Pancreas (tissue), 10 donors: ENCODE measurements around the gene IP6K1. TPM values are rescaled to one million over a fixed set of nuclear protein-coding genes. Genes with fewer than 3 reads are reported as not detected.

Source experiments
- ATAC-seq, 4 donors: fragments of 200-7000 bp; cut with Tn5 transposase; one replicate each; pipeline versions ENCODE4 v1.8.0 to v1.9.1; 2020; ENCODE audit warnings: mild to moderate bottlenecking in 4 of 4, moderate library complexity in 4 of 4
- DNase-seq, 6 donors: peaks; one replicate each; pipeline ENCODE4 v3.0.0-alpha.2; 2020
- FAIRE-seq: peaks from 2 replicates; lab custom pipeline; 2012; peaks lifted over from hg19 to GRCh38; lab: Jason Lieb, UNC
- H3K27ac ChIP-seq, 4 donors: fragments of 200-600 bp; sonication (generic); 1 replicate in 3 of 4; 2 replicates in 1 of 4; pipeline versions ENCODE4 v1.5.0 to v1.8.0; 2020
- H3K27me3 ChIP-seq, 4 donors: fragments of 200-600 bp; one replicate each; pipeline ENCODE4 v1.8.0; 2021
- H3K36me3 ChIP-seq, 3 donors: fragments of 200-600 bp; sonication (generic) in 1 of 3; one replicate each; pipeline versions ENCODE4 v1.5.0 to v1.8.0; 2020 to 2021
- H3K4me1 ChIP-seq, 3 donors: fragments of 200-600 bp; one replicate each; pipeline ENCODE4 v1.8.0; 2021
- H3K4me3 ChIP-seq, 4 donors: fragments of 200-600 bp; sonication (generic) in 2 of 4; one replicate each; pipeline versions ENCODE4 v1.5.0 to v1.8.0; 2020 to 2021
- H3K9me3 ChIP-seq, 4 donors: fragments of 200-600 bp; one replicate each; pipeline ENCODE4 v1.8.0; 2021
- WGBS, 2 donors: extraction: QIAGEN DNeasy Blood & Tissue Kit; methylation state at CpG; one replicate each; pipeline ENCODE4 v1.1.7; 2013; 5-methylcytosine and 5-hydroxymethylcytosine counted together
- intact Hi-C, 3 donors: fragments of 100-400 bp; cut with DNase I; formaldehyde crosslinking; loops; one replicate each; pipeline versions ENCODE4 v1.11.1 to v1.14.2; 2022
- polyA plus RNA-seq, 2 donors: library from polyadenylated mRNA; stranded (reverse); fragments of 200-250 nt; gene quantifications; one replicate each; pipeline ENCODE4 v1.2.3, GENCODE V29; 2013
- total RNA-seq, 6 donors: library from RNA; stranded (reverse); fragmentation: NEBNext Ultra II Directional in 4 of 6; extraction: Animal tissue kit (Norgen Biotek cat#: 25700) in 4 of 6; gene quantifications; one replicate each; pipeline versions ENCODE4 v1.2.1 to v1.2.4, GENCODE V29; 2021 to 2023
- TF ChIP-seq, protein P1 (sequence below), 4 donors: fragments of 200-600 bp; sonication (generic) in 3 of 4; IDR thresholded peaks; one replicate each; pipeline versions ENCODE4 v1.5.0 to v1.8.0; 2021; ENCODE audit warnings: antibody characterized with exemption in 4 of 4
- donor health status: healthy with polysubstance abuse.
- donor health status: DM: no; HTN: no; CAD: no; lungs with moderate emphysema.
- donor health status: DM: no; HTN: no; CAD: no.
- donor health status: control.
- donor health status: control.
- donor health status: Bipolar disorder and iron deficiency.
- donor health status: DM: yes; HTN: yes; CAD: no.
- donor health status: DM: no; HTN: no; CAD: no.
- donor health status: DM: no; HTN: no; CAD: no.
- donor health status: DM: yes; HTN: yes; CAD: no.

Gene IP6K1
- total and polyA plus RNA-seq, 8 donors: 11.2 to 28.5 (median 15.2) TPM

DNA sequence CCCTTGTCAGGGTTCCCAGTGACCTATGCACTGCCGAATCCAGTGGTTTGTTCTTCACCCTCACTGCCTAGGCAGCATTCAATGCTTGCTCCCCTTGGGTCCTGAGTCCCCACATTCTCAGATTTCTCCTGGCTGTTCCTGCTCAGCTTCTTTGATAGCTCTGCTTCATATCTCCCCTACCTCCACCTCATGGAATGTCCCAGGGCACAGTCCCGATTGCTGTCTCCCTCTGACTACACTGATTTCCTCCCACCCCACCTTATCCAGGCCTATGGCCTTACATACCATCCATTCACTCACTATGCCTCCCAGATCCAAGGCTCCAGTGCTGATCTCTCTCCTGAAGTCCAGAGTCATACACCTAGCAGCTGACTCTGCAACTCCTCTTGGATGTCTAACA lies 14.8 kb upstream of the IP6K1 start:
- FAIRE-seq: no peak
- Histone ChIP-seq H3K4me1 (peaks cover 0 to 19% (median 16%) of the 10 kb centered on the region in 3 donors), H3K27ac (no peak overlapping the region), H3K9me3 (no peaks in the 10 kb centered on the region), H3K36me3 (no peaks in the 10 kb centered on the region), H3K4me3 (no peak overlapping the region), H3K27me3 (no peaks in the 10 kb centered on the region)
- 85 to 91% methylated on average over 2 of the region's 2 CpGs for WGBS, 2 donors
- TF ChIP-seq, protein P1, sequence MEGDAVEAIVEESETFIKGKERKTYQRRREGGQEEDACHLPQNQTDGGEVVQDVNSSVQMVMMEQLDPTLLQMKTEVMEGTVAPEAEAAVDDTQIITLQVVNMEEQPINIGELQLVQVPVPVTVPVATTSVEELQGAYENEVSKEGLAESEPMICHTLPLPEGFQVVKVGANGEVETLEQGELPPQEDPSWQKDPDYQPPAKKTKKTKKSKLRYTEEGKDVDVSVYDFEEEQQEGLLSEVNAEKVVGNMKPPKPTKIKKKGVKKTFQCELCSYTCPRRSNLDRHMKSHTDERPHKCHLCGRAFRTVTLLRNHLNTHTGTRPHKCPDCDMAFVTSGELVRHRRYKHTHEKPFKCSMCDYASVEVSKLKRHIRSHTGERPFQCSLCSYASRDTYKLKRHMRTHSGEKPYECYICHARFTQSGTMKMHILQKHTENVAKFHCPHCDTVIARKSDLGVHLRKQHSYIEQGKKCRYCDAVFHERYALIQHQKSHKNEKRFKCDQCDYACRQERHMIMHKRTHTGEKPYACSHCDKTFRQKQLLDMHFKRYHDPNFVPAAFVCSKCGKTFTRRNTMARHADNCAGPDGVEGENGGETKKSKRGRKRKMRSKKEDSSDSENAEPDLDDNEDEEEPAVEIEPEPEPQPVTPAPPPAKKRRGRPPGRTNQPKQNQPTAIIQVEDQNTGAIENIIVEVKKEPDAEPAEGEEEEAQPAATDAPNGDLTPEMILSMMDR (IDR thresholded peaks at IDR 0.05): no peak
- ATAC-seq: no peak
- DNase-seq: peak in 1 of 6 donors; percentile 5
- intact Hi-C loops: loop anchor here in 2 of 3 donors (5.0 kb wide), 2 partner anchors 36 to 106 kb away; no protein-coding TSS in a partner anchor

DNA sequence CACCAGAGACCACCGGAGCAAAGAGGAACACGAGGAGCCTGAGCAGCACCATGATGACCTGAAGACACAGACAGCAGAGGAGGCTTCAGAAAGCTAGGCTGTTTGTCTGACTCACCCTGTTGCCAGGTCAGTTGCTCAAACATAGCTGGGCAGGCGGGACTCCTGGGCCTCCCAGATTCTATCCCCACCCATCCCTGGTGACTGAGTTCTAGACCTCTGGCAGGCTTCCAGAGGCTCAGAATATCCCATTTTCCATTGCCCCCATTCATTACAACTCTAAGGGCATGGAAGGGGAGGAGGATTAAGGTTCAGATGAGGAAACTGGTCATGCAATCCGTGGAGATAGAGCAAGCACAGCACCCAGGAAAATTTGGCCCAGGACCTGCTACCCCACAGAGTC lies 13.4 kb upstream of the IP6K1 start, which contains the start of gene CDHR4:
CDHR4 (minus strand) TSS at position 113 of the 400 bp plus-strand sequence; CDS start at position 52, 61 bp downstream.
- WGBS, 2 donors: 51 to 70% methylated on average over 4 of the region's 4 CpGs
- intact Hi-C loops: loop anchor here in 2 of 3 donors (5.0 kb wide), 2 partner anchors 38 to 108 kb away; no protein-coding TSS in a partner anchor
- DNase-seq: peak in 1 of 6 donors; percentile 13

DNA sequence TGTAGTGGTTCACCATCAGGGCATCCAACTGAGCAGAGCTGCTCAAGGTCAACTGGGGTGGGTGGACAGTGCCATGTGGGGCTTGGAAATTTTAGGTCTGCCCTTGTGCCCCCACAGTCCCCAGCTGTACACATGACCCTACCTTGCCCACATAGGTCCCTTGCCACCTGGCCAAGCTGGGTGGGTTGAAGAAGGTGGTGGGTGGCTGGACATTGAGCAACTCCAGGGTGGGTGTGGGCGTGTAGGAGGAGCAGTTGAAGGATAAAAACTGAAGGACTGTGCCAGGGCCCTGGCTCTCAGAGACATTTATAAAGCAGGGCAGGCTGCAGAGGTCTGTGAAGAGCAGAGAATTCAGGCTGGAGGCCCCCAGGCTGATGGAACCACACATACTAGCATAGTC lies 12.8 kb upstream of the IP6K1 start:
- Histone ChIP-seq H3K36me3 (no peaks in the 10 kb centered on the region), H3K27me3 (no peaks in the 10 kb centered on the region), H3K9me3 (no peaks in the 10 kb centered on the region), H3K27ac (no peak overlapping the region), H3K4me3 (no peak overlapping the region), H3K4me1 (no peaks in the 10 kb centered on the region)
- no peak for FAIRE-seq
- no peak for ATAC-seq
- DNase-seq: peak in 1 of 6 donors; percentile 25
- intact Hi-C loops: no loop called here
- TF ChIP-seq, protein P1 (IDR thresholded peaks at IDR 0.05): no peak
- WGBS, 2 donors: 27 to 50% methylated on average over 1 of the region's 1 CpG

More for the DNA sequence above, 13.4 kb upstream of the IP6K1 start, which contains the start of gene CDHR4:
- TF ChIP-seq, protein P1 (IDR thresholded peaks at IDR 0.05): no peak
- H3K4me1 ChIP-seq: peaks cover 0 to 5% (median 4%) of the 10 kb centered on the region in 3 donors
- no peak within 1 kb of the TSS for H3K27ac ChIP-seq
- no peak within 1 kb of the TSS for H3K4me3 ChIP-seq
- H3K9me3 ChIP-seq: no peaks in the 10 kb centered on the region
- no peak for FAIRE-seq
- no peaks in the 10 kb centered on the region for H3K36me3 ChIP-seq
- no peaks in the 10 kb centered on the region for H3K27me3 ChIP-seq
- ATAC-seq: no peak

DNA sequence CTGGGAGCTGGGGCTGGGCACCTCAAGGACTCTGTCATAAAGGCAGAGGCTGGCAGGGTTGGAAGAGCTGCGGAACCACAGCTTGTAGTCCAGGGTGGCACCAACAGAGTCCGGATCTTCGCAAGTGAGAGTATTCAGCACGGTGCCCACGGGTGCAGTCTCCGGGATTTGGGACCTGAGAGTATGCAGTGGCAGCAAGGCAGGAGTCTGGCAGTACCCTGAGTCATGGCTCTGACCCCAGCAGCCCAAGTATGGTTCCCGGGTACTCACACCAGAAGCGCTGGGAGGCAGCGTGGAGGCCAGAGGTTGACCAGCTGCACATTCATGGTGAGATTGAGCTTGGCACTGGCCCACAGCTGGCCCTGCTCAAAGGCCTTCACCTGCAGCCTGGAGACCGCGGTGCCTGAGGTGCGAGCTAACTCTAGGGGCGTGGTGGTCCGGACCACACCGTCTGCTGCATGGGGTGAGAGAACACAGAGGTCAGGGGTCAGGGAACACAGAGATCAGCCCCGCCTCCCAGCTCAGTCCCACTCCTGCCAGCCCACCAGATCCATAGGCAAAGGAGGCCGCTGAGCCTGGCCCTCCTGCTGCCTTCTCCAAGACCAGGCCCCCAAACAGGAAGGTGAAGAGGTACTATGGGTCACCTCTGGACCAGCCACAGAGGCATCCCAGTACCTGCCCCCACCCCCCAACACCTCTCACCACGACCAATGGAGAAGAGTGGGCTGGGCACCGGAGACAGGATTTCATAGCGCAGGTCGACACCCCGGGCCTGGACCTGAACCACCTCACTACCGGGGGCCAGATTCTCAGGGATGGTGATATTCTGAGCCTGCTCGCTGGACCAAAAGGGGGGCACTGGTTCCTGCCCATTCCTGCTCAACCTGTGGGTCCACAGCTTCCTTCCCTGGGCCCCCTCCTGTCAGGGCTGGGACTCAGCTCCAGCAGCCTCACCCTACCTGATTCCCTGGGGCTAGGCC lies 8.9 kb upstream of the IP6K1 start:
- 81 to 87% methylated on average over 24 of the region's 24 CpGs for WGBS, 2 donors

More for the DNA sequence above, 8.9 kb upstream of the IP6K1 start:
- Histone ChIP-seq H3K4me3 (no peak overlapping the region), H3K9me3 (no peaks in the 10 kb centered on the region), H3K36me3 (no peaks in the 10 kb centered on the region), H3K4me1 (no peaks in the 10 kb centered on the region), H3K27ac (no peak overlapping the region), H3K27me3 (no peaks in the 10 kb centered on the region)
- intact Hi-C loops: no loop called here
- no peak for FAIRE-seq
- no peak for ATAC-seq
- TF ChIP-seq, protein P1 (IDR thresholded peaks at IDR 0.05): no peak
- peak in 1 of 6 donors; percentile 56 for DNase-seq
